GM13977 (cell line): ENCODE measurements around the gene NPHP4.

Experiments used
- DNase-seq: peaks from one replicate; pipeline ENCODE4 v3.0.0; 2012; ENCODE audit warnings: low spot score
- in situ Hi-C: fragments of 300-500 bp; cut with MboI; formaldehyde crosslinking; loops from one replicate; pipeline ENCODE4 v1.12.0; 2022; ENCODE audit warnings: low sequenced_read_pairs, low pct_unique_long_range_greater_than_20kb, mixed read lengths, inconsistent platforms; ENCODE audit not compliant: unreplicated experiment
- TF ChIP-seq, protein P1 (sequence below): IDR thresholded peaks from 2 replicates; pipeline ENCODE4 v1.5.1; 2012; ENCODE audit warnings: mild to moderate bottlenecking, control low read depth; ENCODE audit not compliant: insufficient read depth; ENCODE audit errors: extremely low read depth, missing control alignments

The NPHP4 gene

DNA sequence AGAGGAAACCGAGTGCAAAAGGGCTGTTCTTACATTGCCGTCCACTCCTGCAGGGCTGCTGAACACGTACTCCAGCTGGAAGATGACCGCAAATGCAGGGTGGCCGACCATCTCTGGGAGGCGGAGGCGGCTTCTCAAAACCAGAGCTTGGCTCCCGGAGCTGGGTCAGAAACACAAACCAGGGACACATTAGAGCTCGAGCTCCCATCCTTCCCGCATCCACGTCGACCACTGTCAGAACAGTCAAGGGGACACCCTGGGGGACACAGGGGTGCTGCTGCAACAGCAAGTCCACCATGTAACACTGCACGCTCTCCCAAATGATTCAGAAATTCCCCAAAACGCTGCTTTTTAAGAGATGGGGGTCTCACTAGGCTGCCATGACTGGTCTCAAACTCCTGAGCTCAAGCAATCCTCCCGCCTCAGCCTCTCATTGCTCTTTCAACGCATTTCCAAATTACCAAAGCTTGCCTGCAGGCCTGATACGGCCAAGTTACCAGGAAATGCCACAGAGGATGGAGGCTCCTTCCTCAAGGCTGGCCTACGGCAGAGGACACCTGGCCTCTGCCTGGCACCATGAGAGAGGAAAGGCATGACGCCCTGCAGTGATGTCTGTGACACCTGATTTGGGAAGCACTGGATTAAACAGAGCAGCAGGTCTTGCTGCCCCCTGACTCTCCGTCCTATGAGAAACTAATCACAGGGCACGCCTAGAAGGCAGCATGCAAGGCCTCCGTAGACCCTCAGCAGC is 45.0 kb downstream of the NPHP4 start:
- in situ Hi-C loops: no loop called here
- TF ChIP-seq, protein P1, sequence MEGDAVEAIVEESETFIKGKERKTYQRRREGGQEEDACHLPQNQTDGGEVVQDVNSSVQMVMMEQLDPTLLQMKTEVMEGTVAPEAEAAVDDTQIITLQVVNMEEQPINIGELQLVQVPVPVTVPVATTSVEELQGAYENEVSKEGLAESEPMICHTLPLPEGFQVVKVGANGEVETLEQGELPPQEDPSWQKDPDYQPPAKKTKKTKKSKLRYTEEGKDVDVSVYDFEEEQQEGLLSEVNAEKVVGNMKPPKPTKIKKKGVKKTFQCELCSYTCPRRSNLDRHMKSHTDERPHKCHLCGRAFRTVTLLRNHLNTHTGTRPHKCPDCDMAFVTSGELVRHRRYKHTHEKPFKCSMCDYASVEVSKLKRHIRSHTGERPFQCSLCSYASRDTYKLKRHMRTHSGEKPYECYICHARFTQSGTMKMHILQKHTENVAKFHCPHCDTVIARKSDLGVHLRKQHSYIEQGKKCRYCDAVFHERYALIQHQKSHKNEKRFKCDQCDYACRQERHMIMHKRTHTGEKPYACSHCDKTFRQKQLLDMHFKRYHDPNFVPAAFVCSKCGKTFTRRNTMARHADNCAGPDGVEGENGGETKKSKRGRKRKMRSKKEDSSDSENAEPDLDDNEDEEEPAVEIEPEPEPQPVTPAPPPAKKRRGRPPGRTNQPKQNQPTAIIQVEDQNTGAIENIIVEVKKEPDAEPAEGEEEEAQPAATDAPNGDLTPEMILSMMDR: no peak
- no peak for DNase-seq

DNA sequence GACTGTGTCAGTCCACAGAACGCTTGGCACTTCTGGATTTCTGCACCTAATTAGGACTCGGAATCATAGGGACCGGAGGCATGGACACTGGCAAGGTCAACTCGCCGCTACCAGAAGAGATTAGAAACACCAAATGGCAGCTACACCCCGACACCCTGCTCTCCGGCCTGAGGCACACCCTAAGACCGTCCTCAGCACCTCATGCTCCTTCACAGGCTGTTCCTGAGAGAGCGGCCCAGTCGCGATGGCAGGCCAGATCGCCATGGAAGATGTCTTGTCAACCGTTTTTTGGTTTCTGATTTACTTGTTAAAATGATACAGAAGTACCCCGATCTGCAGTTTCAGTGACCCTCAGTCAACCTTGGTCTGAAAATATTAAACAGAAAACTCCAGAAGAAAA is 46.8 kb downstream of the NPHP4 start:
- in situ Hi-C loops: no loop called here
- no peak for DNase-seq

DNA sequence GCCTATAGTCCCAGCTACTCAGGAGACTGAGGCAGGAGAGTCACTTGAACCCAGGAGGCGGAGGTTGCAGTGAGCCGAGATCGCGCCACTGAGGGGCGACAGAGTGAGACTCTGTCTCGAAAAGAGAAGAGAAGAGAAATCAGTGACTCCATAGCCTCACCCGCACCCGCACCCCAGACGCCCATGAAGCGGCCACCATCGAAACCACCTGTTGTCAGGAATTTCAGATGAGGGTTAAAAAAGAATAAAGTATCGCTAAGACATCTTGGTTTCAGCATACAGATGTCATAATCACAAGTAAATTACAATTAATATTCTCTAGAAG is 47.4 kb downstream of the NPHP4 start:
- in situ Hi-C loops: no loop called here
- TF ChIP-seq, protein P1: no peak
- no peak for DNase-seq

More for the DNA sequence above, 46.8 kb downstream of the NPHP4 start:
- TF ChIP-seq, protein P1: no peak

DNA sequence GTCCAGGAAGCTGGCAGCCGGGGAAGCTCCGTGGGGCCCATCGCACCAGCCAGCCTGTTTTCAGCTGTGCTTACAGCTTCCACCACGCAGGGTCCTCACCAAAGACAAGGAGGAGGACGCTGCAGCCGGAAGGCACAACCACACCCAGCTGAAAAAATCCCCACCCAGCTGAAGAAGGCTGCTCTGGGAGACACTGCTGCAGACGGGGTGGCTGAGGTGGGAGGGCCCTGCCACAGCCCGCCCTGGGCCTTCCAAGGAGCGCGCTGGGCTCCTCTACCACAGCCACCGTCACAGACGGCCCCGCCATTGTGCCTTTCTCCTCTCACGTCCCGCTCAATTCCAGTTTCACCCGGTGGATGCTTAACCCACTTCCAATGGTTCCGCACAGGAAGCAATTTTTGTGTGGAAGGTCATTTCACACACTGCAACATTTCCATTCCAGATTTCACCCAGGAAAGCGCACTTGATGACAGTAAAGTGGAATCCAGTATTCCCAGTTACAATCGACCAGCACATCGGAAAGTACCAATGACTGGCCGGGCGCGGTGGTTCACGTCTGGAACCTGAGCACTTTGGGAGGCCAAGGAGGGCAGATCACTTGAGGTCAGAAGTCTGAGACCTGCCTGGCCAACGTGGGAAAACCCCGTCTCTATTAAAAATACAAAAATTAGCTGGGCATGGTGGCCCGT is 47.9 kb downstream of the NPHP4 start:
- in situ Hi-C loops: no loop called here
- TF ChIP-seq, protein P1: no peak
- DNase-seq: no peak

DNA sequence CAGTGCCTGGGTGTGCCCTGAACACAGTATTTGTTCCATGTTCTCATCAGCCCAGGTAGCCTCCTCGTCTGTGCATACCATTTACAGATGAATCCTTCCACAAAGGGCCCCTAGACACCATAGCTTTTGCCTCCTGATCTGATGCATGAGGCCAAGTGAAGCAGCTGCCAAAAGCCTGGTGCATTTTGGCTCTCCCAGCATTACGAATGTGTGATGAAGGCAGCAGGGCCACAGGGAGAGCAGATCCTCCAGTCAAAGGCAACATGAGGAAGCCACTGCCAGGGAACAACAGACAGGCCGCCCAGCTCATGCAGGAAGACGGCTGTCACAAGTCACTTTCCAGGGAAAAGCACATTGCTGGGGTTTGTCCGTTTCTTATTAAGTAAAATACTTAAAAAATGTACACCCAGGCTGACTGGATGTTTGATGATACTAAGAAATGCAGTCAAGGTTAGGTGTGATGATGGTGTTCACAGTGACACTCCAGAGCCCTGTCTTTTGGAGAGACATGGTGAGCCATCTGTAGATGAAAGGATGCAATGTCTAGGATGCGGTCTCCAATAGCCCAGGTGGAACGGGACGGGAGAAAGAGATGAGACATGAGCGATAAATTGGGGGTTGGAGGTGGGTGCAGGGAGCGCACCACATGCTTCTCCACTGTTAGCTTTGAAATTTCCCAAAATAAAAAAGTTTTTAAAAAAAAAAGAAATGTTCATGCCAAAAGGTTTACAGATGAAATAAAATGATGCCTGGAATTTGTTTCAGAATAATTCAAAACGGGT is 48.7 kb downstream of the NPHP4 start:
- DNase-seq: no peak
- in situ Hi-C loops: no loop called here
- TF ChIP-seq, protein P1: no peak

DNA sequence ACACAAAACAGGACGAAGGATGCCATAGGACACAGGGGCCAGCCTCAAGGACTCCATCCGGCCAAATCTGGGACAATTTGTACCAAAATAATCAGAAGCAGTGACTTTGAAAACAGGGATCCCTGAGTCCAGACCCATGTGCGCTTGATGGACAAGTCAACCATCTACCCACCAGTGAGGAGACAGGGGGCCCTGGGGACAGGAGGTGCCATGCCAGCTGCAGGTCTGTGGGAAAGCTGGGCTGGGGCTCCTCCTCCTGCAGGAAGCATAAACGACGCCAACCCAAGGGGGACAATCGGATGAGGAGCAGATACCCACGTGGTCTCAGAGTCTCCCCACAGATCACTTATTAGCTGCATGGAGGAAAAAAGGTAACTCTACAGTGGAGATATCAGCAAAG is 50.6 kb downstream of the NPHP4 start:
- TF ChIP-seq, protein P1: no peak
- no peak for DNase-seq
- in situ Hi-C loops: no loop called here
